Mesothelial cell of epicardium (in vitro differentiated cells): Measurements from ENCODE around the gene PRR36. TPM values are rescaled to one million over a fixed set of nuclear protein-coding genes. Genes with fewer than 3 reads are reported as not detected.

Source experiments
- DNase-seq, 2 experiments: peaks; one replicate each; pipeline ENCODE4 v3.0.0; 2021; ENCODE audit warnings: low spot score in 2 of 2; ENCODE audit not compliant: unreplicated experiment in 2 of 2
- H3K27ac Mint-ChIP-seq: 2 replicates; pipeline ENCODE4 v1.8.0; 2021; ENCODE audit warnings: mixed read lengths
- H3K27me3 Mint-ChIP-seq: 2 replicates; pipeline ENCODE4 v1.8.0; 2021; ENCODE audit warnings: low read depth, mixed read lengths
- H3K36me3 Mint-ChIP-seq: 2 replicates; pipeline ENCODE4 v1.8.0; 2021; ENCODE audit warnings: mixed read lengths
- H3K4me1 Mint-ChIP-seq: 2 replicates; pipeline ENCODE4 v1.8.0; 2021; ENCODE audit warnings: mixed read lengths
- H3K4me3 Mint-ChIP-seq: 2 replicates; pipeline ENCODE4 v1.8.0; 2021; ENCODE audit warnings: mild to moderate bottlenecking, moderate library complexity, mixed read lengths
- H3K9me3 Mint-ChIP-seq: 2 replicates; pipeline ENCODE4 v1.8.0; 2021; ENCODE audit warnings: mixed read lengths
- CTCF ChIP-seq: fragments of 200-600 bp; sonication (generic); IDR thresholded peaks from one replicate; pipeline ENCODE4 v1.5.0; 2021; ENCODE audit warnings: antibody characterized with exemption; ENCODE audit not compliant: unreplicated experiment
- total RNA-seq: library from RNA; stranded (reverse); gene quantifications from 3 replicates; pipeline ENCODE4 v1.2.1, GENCODE V29; 2021

The PRR36 gene
- total RNA-seq, 1 donor from 2014 or later = 23.4 TPM

GRCh38 chr19:7819337-7819736 lies 54.9 kb downstream of the PRR36 start:
- Mint-ChIP-seq H3K9me3 (peaks cover 32% of the 10 kb centered on the region), H3K36me3 (peaks cover 2% of the 10 kb centered on the region), H3K4me3 (no peak overlapping the region), H3K4me1 (no peaks in the 10 kb centered on the region), H3K27me3 (peaks cover 28% of the 10 kb centered on the region), H3K27ac (no peak overlapping the region)
- TF ChIP-seq CTCF = no peak
- no peak for DNase-seq

- Mint-ChIP-seq H3K27ac (no peak overlapping the region), H3K4me3 (no peak overlapping the region), H3K27me3 (peaks cover 26% of the 10 kb centered on the region), H3K9me3 (peaks cover 32% of the 10 kb centered on the region), H3K4me1 (no peaks in the 10 kb centered on the region), H3K36me3 (peaks cover 2% of the 10 kb centered on the region)
- TF ChIP-seq CTCF = no peak
- no peak for DNase-seq
Measured at GRCh38 chr19:7818806-7819205, 55.4 kb downstream of the PRR36 start.

Other genes with a start within 250 kb of the PRR36 start
- gene XAB2, start 244.8 kb downstream of the PRR36 start, total RNA-seq = 43.9 to 46.6 TPM (median 44.6 TPM) in 3 replicates
- 139 to 152 TPM (median 149 TPM) in 3 replicates for gene PET100, start 244.6 kb downstream of the PRR36 start, total RNA-seq
- gene PCP2, start 240.7 kb downstream of the PRR36 start, total RNA-seq = 1.5 to 2.5 TPM (median 1.7 TPM) in 3 replicates
- gene STXBP2, start 237.3 kb downstream of the PRR36 start, total RNA-seq = 88.1 to 99.0 TPM (median 97.7 TPM) in 3 replicates
- not detected in 3 replicates for gene RETN, start 205.3 kb downstream of the PRR36 start, total RNA-seq
- not detected in 3 replicates for gene MCEMP1, start 197.3 kb downstream of the PRR36 start, total RNA-seq
- 83.9 to 93.7 TPM (median 85.2 TPM) in 3 replicates for gene TRAPPC5, start 193.6 kb downstream of the PRR36 start, total RNA-seq
- gene FCER2, start 172.3 kb downstream of the PRR36 start, total RNA-seq = not detected in 3 replicates
- not detected in 3 replicates for gene CLEC4G, start 142.3 kb downstream of the PRR36 start, total RNA-seq
- not detected in 3 replicates for gene CD209, start 126.9 kb downstream of the PRR36 start, total RNA-seq
- 1.2 to 2.1 TPM (median 1.5 TPM) in 3 replicates for gene CLEC4M, start 111.1 kb downstream of the PRR36 start, total RNA-seq
- 18.5 to 21.7 TPM (median 19.5 TPM) in 3 replicates for gene EVI5L, start 44.2 kb downstream of the PRR36 start, total RNA-seq
- 4.3 to 5.2 TPM (median 4.9 TPM) in 3 replicates for gene LRRC8E, start 14.1 kb upstream of the PRR36 start, total RNA-seq
- gene MAP2K7, start 29.5 kb upstream of the PRR36 start, total RNA-seq = 52.1 to 55.6 TPM (median 52.2 TPM) in 3 replicates
- 1.2 to 1.7 TPM (median 1.2 TPM) in 3 replicates for gene TGFBR3L, start 40.4 kb upstream of the PRR36 start, total RNA-seq
- 15.6 to 16.8 TPM (median 16.3 TPM) in 3 replicates for gene SNAPC2, start 45.9 kb upstream of the PRR36 start, total RNA-seq
- 50.5 to 53.6 TPM (median 51.2 TPM) in 3 replicates for gene CTXN1, start 51.7 kb upstream of the PRR36 start, total RNA-seq
- gene TIMM44, start 69.3 kb upstream of the PRR36 start, total RNA-seq = 76.3 to 80.7 TPM (median 78.3 TPM) in 3 replicates
- gene ELAVL1, start 131.3 kb upstream of the PRR36 start, total RNA-seq = 112 to 119 TPM (median 116 TPM) in 3 replicates
- 0.29 to 0.42 TPM in 2 of 3 replicates, not detected in the other for gene CCL25, start 178.4 kb upstream of the PRR36 start, total RNA-seq